Keratinocyte (primary cell): Measurements from ENCODE around the gene OR1S2. TPM values are rescaled to one million over a fixed set of nuclear protein-coding genes. Genes with fewer than 3 reads are reported as not detected.

ENCODE experiments used
- DNase-seq: peaks from one replicate; pipeline ENCODE4 v3.0.0-alpha.2; 2011; ENCODE audit warnings: low read depth, missing footprints, low spot score
- FAIRE-seq: peaks from 2 replicates; lab custom pipeline; 2011; peaks lifted over from hg19 to GRCh38; lab: Jason Lieb, UNC
- H2AFZ ChIP-seq: 2 replicates; pipeline ENCODE4 v1.6.0; 2012; ENCODE audit warnings: low read length, control low read depth, inconsistent platforms; ENCODE audit not compliant: control insufficient read depth
- H3K27ac ChIP-seq: 2 replicates; pipeline ENCODE4 v1.5.1; 2011; ENCODE audit warnings: low read length; ENCODE audit not compliant: control insufficient read depth, insufficient read depth
- H3K27me3 ChIP-seq: 3 replicates; pipeline ENCODE4 v1.6.0; 2011; ENCODE audit warnings: low read length; ENCODE audit not compliant: control insufficient read depth, insufficient read depth; ENCODE audit errors: extremely low read depth
- H3K36me3 ChIP-seq, 2 experiments: 2 replicates in 1 of 2; 3 replicates in 1 of 2; pipeline ENCODE4 v1.5.1; 2011; ENCODE audit warnings: low read length in 2 of 2, mild to moderate bottlenecking in 1 of 2; ENCODE audit not compliant: control insufficient read depth in 2 of 2, insufficient read depth in 2 of 2; ENCODE audit errors: extremely low read depth in 1 of 2
- H3K4me1 ChIP-seq: 3 replicates; pipeline ENCODE4 v1.5.1; 2011; ENCODE audit warnings: low read length; ENCODE audit not compliant: control insufficient read depth, insufficient read depth; ENCODE audit errors: extremely low read depth
- H3K4me2 ChIP-seq: 3 replicates; pipeline ENCODE4 v1.6.0; 2011; ENCODE audit warnings: low read depth, low read length; ENCODE audit not compliant: control insufficient read depth, insufficient read depth; ENCODE audit errors: extremely low read depth
- H3K4me3 ChIP-seq, 3 experiments: fragments of 200-600 bp in 1 of 3; sonication (generic) in 1 of 3; 2 replicates in 2 of 3; 3 replicates in 1 of 3; pipeline ENCODE4 v1.5.1; 2011 to 2016; ENCODE audit warnings: low read length in 3 of 3, mild to moderate bottlenecking in 3 of 3, control low read depth in 2 of 3, inconsistent platforms in 1 of 3, low read depth in 1 of 3, mixed read lengths in 1 of 3, mixed run types in 1 of 3, moderate library complexity in 1 of 3; ENCODE audit not compliant: control insufficient read depth in 2 of 3, insufficient read depth in 2 of 3; ENCODE audit errors: extremely low read depth in 1 of 3
- H3K79me2 ChIP-seq: 2 replicates; pipeline ENCODE4 v1.6.0; 2012; ENCODE audit warnings: low read length; ENCODE audit not compliant: control insufficient read depth, insufficient read depth
- H3K9ac ChIP-seq: 3 replicates; pipeline ENCODE4 v1.6.0; 2011; ENCODE audit warnings: low read length; ENCODE audit not compliant: control insufficient read depth, insufficient read depth; ENCODE audit errors: extremely low read depth
- H3K9me1 ChIP-seq: 3 replicates; pipeline ENCODE4 v1.6.0; 2011; ENCODE audit warnings: low read length; ENCODE audit not compliant: control insufficient read depth, insufficient read depth; ENCODE audit errors: extremely low read depth
- H3K9me3 ChIP-seq: 2 replicates; pipeline ENCODE4 v1.5.1; 2012; ENCODE audit warnings: low read depth, low read length; ENCODE audit not compliant: control insufficient read depth
- H4K20me1 ChIP-seq: 3 replicates; pipeline ENCODE4 v1.6.0; 2011; ENCODE audit warnings: low read length; ENCODE audit not compliant: control insufficient read depth, insufficient read depth; ENCODE audit errors: extremely low read depth
- EZH2 ChIP-seq: IDR thresholded peaks from one replicate; pipeline ENCODE4 v1.6.1; 2012; ENCODE audit warnings: inconsistent platforms, mild to moderate bottlenecking, low read length, moderate library complexity
- dilution Hi-C: fragments of 300-500 bp; cut with MboI; formaldehyde crosslinking; loops from one replicate; pipeline ENCODE4 v1.7.0; 2020; ENCODE audit warnings: low sequenced_read_pairs; ENCODE audit not compliant: extremely low pct_ligation_motif_present
- polyA plus RNA-seq, 5 experiments: library from polyadenylated mRNA; depleted of rRNA in 3 of 5; stranded (reverse) in 3 of 5; stranded (forward) in 1 of 5; unstranded in 1 of 5; fragments of >200 nt; gene quantifications; 1 replicate in 1 of 5; 2 replicates in 3 of 5; 3 replicates in 1 of 5; pipeline versions ENCODE4 v1.2.1 to v1.2.3, GENCODE V29; 2011 to 2012; ENCODE audit warnings: missing spikeins in 2 of 5, low read depth in 1 of 5, low replicate concordance in 1 of 5
- TF ChIP-seq, protein P1 (sequence below), 3 experiments: IDR thresholded peaks in 1 of 3; conservative IDR thresholded peaks in 1 of 3; optimal IDR thresholded peaks in 1 of 3; 2 replicates in 2 of 3; 3 replicates in 1 of 3; pipeline versions ENCODE3 to v1.5.1; 2011; ENCODE audit warnings: low read length in 3 of 3, mild to moderate bottlenecking in 3 of 3, moderate library complexity in 2 of 3, control low read depth in 1 of 3, inconsistent platforms in 1 of 3; ENCODE audit not compliant: insufficient read depth in 2 of 3; ENCODE audit errors: extremely low read depth in 1 of 3

Gene OR1S2
- polyA plus RNA-seq, 1 donor (not counting 4 experiments of a cell fraction or from before 2014, with no cell fraction given): not detected

DNA sequence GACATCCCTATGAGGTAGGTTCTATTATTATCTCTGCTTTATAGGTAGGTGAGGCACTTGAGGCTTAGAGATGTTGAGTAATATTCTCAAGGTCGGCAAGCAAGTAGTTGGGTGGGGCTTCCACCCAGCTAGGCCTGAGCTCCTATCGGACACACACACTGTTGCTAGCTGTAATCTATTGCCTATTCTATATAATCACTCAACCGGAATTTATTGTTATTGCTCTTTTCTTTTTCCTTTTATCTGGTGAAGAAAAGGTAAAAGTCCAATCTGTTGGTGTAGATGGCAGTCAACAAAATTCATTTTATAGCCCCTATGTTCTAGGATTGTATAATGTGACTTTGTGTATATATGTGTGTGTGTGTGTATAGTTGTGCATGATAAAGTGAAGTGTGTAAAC is 11.7 kb downstream of the OR1S2 start:
- no peak for DNase-seq
- dilution Hi-C loops: no loop called here

DNA sequence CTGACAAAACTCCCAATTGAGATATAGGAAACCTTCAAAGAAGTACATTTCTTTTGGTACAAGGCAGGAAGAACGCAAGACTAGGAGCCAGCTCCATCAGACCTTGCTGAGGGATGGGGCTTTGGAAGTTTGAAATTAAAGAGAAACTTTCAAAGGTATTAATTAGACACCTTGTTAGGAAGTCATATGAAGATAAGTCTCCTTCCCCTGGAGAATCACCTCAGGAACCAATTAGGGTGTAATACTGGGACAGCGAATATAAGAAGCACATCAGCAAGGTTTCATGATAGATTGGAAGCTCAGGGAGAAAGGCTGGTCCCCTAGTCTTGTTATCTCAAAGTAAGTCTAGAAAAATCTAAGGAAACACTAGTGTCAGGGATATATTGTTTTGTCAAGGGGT is 15.2 kb downstream of the OR1S2 start, which contains the start of gene OR9Q2:
Gene OR9Q2 (plus strand): TSS at position 301 of the 400 bp plus-strand sequence. CDS start 1,421 bp downstream, outside the sequence.
- H3K4me3 ChIP-seq: no peak within 1 kb of the TSS
- H3K27ac ChIP-seq: no peak within 1 kb of the TSS
- H3K79me2 ChIP-seq: no peaks in the 10 kb centered on the region
- no peak within 1 kb of the TSS for H3K9ac ChIP-seq
- H3K9me1 ChIP-seq: no peaks in the 10 kb centered on the region
- FAIRE-seq (no peak), DNase-seq (no peak)
- no peaks in the 10 kb centered on the region for H3K4me1 ChIP-seq
- H3K27me3 ChIP-seq: no peaks in the 10 kb centered on the region
- no peak within 1 kb of the TSS for H3K4me2 ChIP-seq
- TF ChIP-seq, protein P1, sequence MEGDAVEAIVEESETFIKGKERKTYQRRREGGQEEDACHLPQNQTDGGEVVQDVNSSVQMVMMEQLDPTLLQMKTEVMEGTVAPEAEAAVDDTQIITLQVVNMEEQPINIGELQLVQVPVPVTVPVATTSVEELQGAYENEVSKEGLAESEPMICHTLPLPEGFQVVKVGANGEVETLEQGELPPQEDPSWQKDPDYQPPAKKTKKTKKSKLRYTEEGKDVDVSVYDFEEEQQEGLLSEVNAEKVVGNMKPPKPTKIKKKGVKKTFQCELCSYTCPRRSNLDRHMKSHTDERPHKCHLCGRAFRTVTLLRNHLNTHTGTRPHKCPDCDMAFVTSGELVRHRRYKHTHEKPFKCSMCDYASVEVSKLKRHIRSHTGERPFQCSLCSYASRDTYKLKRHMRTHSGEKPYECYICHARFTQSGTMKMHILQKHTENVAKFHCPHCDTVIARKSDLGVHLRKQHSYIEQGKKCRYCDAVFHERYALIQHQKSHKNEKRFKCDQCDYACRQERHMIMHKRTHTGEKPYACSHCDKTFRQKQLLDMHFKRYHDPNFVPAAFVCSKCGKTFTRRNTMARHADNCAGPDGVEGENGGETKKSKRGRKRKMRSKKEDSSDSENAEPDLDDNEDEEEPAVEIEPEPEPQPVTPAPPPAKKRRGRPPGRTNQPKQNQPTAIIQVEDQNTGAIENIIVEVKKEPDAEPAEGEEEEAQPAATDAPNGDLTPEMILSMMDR (optimal IDR thresholded peaks at IDR 0.05 in 1 of 3, IDR thresholded peaks at IDR 0.05 in 1 of 3, conservative IDR thresholded peaks at IDR 0.05 in 1 of 3; ENCODE audit: extremely low read depth in 1 of 3, insufficient read depth in 2 of 3, low read length in 3 of 3): no peak
- TF ChIP-seq EZH2: no peak
- no peaks in the 10 kb centered on the region for H4K20me1 ChIP-seq
- dilution Hi-C loops: no loop called here
- no peak within 1 kb of the TSS for H2AFZ ChIP-seq
- H3K36me3 ChIP-seq: no peaks in the 10 kb centered on the region
- H3K9me3 ChIP-seq: no peaks in the 10 kb centered on the region

More for the DNA sequence above, 11.7 kb downstream of the OR1S2 start:
- no peaks in the 10 kb centered on the region for H3K9me3 ChIP-seq
- no peak overlapping the region for H3K9ac ChIP-seq
- H3K36me3 ChIP-seq: no peaks in the 10 kb centered on the region
- no peak overlapping the region for H3K27ac ChIP-seq
- no peak for FAIRE-seq
- H3K9me1 ChIP-seq: no peaks in the 10 kb centered on the region
- no peaks in the 10 kb centered on the region for H3K4me1 ChIP-seq
- TF ChIP-seq, protein P1 (optimal IDR thresholded peaks at IDR 0.05 in 1 of 3, IDR thresholded peaks at IDR 0.05 in 1 of 3, conservative IDR thresholded peaks at IDR 0.05 in 1 of 3; ENCODE audit: extremely low read depth in 1 of 3, insufficient read depth in 2 of 3, low read length in 3 of 3): no peak
- no peak for TF ChIP-seq EZH2
- H3K4me3 ChIP-seq: no peak overlapping the region
- no peak overlapping the region for H3K4me2 ChIP-seq
- no peaks in the 10 kb centered on the region for H4K20me1 ChIP-seq
- no peak overlapping the region for H2AFZ ChIP-seq
- H3K27me3 ChIP-seq: no peaks in the 10 kb centered on the region
- H3K79me2 ChIP-seq: no peaks in the 10 kb centered on the region
